ENCODE data around the gene DOCK2.
"Not testable (repeated sequence)": the region's sequence is repeated elsewhere in the genome, so short reads cannot be mapped to it uniquely, and the experiment has no call there.

DOCK2 gene

GRCh38 chr5:170080217-170080616 is 443.1 kb downstream of the DOCK2 start:
- no peak overlapping the region for H3K4me3 ChIP-seq (replicated peaks; ENCODE audit: low read depth, low read length)
- DNase-seq (ENCODE audit: extremely low read depth, low read depth), result no peak
- TF ChIP-seq CTCF (IDR thresholded peaks at IDR 0.05; ENCODE audit: low read depth, low read length, missing control alignments), result no peak

- TF ChIP-seq CTCF (IDR thresholded peaks at IDR 0.05; ENCODE audit: low read depth, low read length, missing control alignments), result no peak
- DNase-seq (ENCODE audit: extremely low read depth, low read depth), result no peak
- H3K4me3 ChIP-seq (replicated peaks; ENCODE audit: low read depth, low read length), result no peak overlapping the region
Measured at GRCh38 chr5:170080786-170081445, 443.8 kb downstream of the DOCK2 start.

- no peak for TF ChIP-seq CTCF (IDR thresholded peaks at IDR 0.05; ENCODE audit: low read depth, low read length, missing control alignments)
- DNase-seq (ENCODE audit: extremely low read depth, low read depth), result no peak
- no peak overlapping the region for H3K4me3 ChIP-seq (replicated peaks; ENCODE audit: low read depth, low read length)
Measured at GRCh38 chr5:170081616-170082015, 444.5 kb downstream of the DOCK2 start.

GRCh38 chr5:170082701-170083100 is 445.6 kb downstream of the DOCK2 start:
- no peak for TF ChIP-seq CTCF (IDR thresholded peaks at IDR 0.05; ENCODE audit: low read depth, low read length, missing control alignments)
- no peak for DNase-seq (ENCODE audit: extremely low read depth, low read depth)
- no peak overlapping the region for H3K4me3 ChIP-seq (replicated peaks; ENCODE audit: low read depth, low read length)

GRCh38 chr5:170087168-170087817 is 450.2 kb downstream of the DOCK2 start:
- no peak for DNase-seq (ENCODE audit: extremely low read depth, low read depth)
- no peak overlapping the region for H3K4me3 ChIP-seq (replicated peaks; ENCODE audit: low read depth, low read length)
- TF ChIP-seq CTCF (IDR thresholded peaks at IDR 0.05; ENCODE audit: low read depth, low read length, missing control alignments), result no peak

- DNase-seq (ENCODE audit: extremely low read depth, low read depth), result no peak
- no peak overlapping the region for H3K4me3 ChIP-seq (replicated peaks; ENCODE audit: low read depth, low read length)
- TF ChIP-seq CTCF (IDR thresholded peaks at IDR 0.05; ENCODE audit: low read depth, low read length, missing control alignments), result no peak
Measured at GRCh38 chr5:170092455-170093101, 455.5 kb downstream of the DOCK2 start.

GRCh38 chr5:170094329-170094728 is 457.3 kb downstream of the DOCK2 start:
- not testable (repeated sequence) for H3K4me3 ChIP-seq (replicated peaks; ENCODE audit: low read depth, low read length); DNase-seq (ENCODE audit: extremely low read depth, low read depth)

Measured in HFF-Myc (cell line).